Hindlimb muscle (tissue), 1 donor: ENCODE results near the gene ZNF521. TPM values are rescaled to one million over a fixed set of nuclear protein-coding genes. Genes with fewer than 3 reads are reported as not detected.

ENCODE experiments used
- DNase-seq: peaks from one replicate; pipeline ENCODE4 v3.0.0-alpha.2; 2013
- polyA plus RNA-seq: library from polyadenylated mRNA; unstranded; fragments of 120-200 nt; gene quantifications from one replicate; pipeline ENCODE4 v1.2.1, GENCODE V29; 2013; ENCODE audit not compliant: insufficient read length

The ZNF521 gene
- polyA plus RNA-seq, 1 donor = 50.6 TPM

- DNase-seq = no peak
These were observed 104.2 kb downstream of the ZNF521 start for GRCh38 chr18:25247725-25248124.

- DNase-seq = no peak
These were observed 106.9 kb downstream of the ZNF521 start for GRCh38 chr18:25244924-25245698.

- DNase-seq = no peak
These were observed 107.8 kb downstream of the ZNF521 start for GRCh38 chr18:25244170-25244569.

- DNase-seq = no peak
These were observed 108.2 kb downstream of the ZNF521 start for GRCh38 chr18:25243754-25244153.

- no peak for DNase-seq
These were observed 108.7 kb downstream of the ZNF521 start for GRCh38 chr18:25243257-25243656.

GRCh38 chr18:25240420-25240770 lies 111.6 kb downstream of the ZNF521 start:
- no peak for DNase-seq

- no peak for DNase-seq
These were observed 112.2 kb downstream of the ZNF521 start for GRCh38 chr18:25239581-25240419.

GRCh38 chr18:25239151-25239550 lies 112.8 kb downstream of the ZNF521 start:
- no peak for DNase-seq

GRCh38 chr18:25237571-25238267 lies 114.2 kb downstream of the ZNF521 start:
- DNase-seq = no peak

GRCh38 chr18:25236736-25237135 lies 115.2 kb downstream of the ZNF521 start:
- no peak for DNase-seq

GRCh38 chr18:25235401-25236042 lies 116.4 kb downstream of the ZNF521 start:
- no peak for DNase-seq

- no peak for DNase-seq
These were observed 117.1 kb downstream of the ZNF521 start for GRCh38 chr18:25234740-25235345.

- no peak for DNase-seq
These were observed 117.7 kb downstream of the ZNF521 start for GRCh38 chr18:25234322-25234639.

GRCh38 chr18:25233528-25234321 lies 118.2 kb downstream of the ZNF521 start:
- no peak for DNase-seq

- DNase-seq = no peak
These were observed 120.7 kb downstream of the ZNF521 start for GRCh38 chr18:25231327-25231691.

- peak; percentile 91 for DNase-seq
These were observed 121.2 kb downstream of the ZNF521 start for GRCh38 chr18:25230658-25231326.

- DNase-seq = no peak
These were observed 122.0 kb downstream of the ZNF521 start for GRCh38 chr18:25229920-25230319.

GRCh38 chr18:25229081-25229480 lies 122.9 kb downstream of the ZNF521 start:
- DNase-seq = no peak

- DNase-seq = no peak
These were observed 123.6 kb downstream of the ZNF521 start for GRCh38 chr18:25228410-25228809.

- no peak for DNase-seq
These were observed 126.8 kb downstream of the ZNF521 start for GRCh38 chr18:25225151-25225550.
